Esophagus squamous epithelium (tissue), 5 donors: ENCODE data around the gene FAM193B. TPM values are rescaled to one million over a fixed set of nuclear protein-coding genes. Genes with fewer than 3 reads are reported as not detected.
"Not testable (repeated sequence)": the region's sequence is repeated elsewhere in the genome, so short reads cannot be mapped to it uniquely, and the experiment has no call there.

ENCODE experiments used
- DNase-seq: peaks from one replicate; lab custom pipeline; 2025; lab: John Stamatoyannopoulos, UW
- H3K27ac ChIP-seq, 4 donors: fragments of 200-600 bp; sonication (generic); one replicate each; pipeline ENCODE4 v1.5.1; 2016 to 2019; ENCODE audit warnings: mild to moderate bottlenecking in 1 of 4
- H3K27me3 ChIP-seq, 4 donors: fragments of 200-600 bp; sonication (generic); 1 replicate in 3 of 4; 2 replicates in 1 of 4; pipeline versions ENCODE4 v1.5.1 to v1.6.0; 2017 to 2021; ENCODE audit warnings: antibody characterized with exemption in 1 of 4
- H3K36me3 ChIP-seq, 3 donors: fragments of 200-600 bp; sonication (generic); one replicate each; pipeline ENCODE4 v1.5.1; 2016 to 2019
- H3K4me1 ChIP-seq, 3 donors: fragments of 200-600 bp; sonication (generic); one replicate each; pipeline ENCODE4 v1.5.1; 2017 to 2019
- H3K4me3 ChIP-seq, 4 donors: fragments of 200-600 bp; sonication (generic); 1 replicate in 3 of 4; 2 replicates in 1 of 4; pipeline ENCODE4 v1.5.1; 2016 to 2019; ENCODE audit warnings: mild to moderate bottlenecking in 2 of 4, moderate library complexity in 1 of 4
- H3K9me3 ChIP-seq, 3 donors: fragments of 200-600 bp; sonication (generic); one replicate each; pipeline ENCODE4 v1.5.1; 2016 to 2019
- CTCF ChIP-seq, 6 experiments: fragments of 450-650 bp in 4 of 6; fragments of 200-600 bp in 2 of 6; sonication (generic) in 2 of 6; IDR thresholded peaks; one replicate each; pipeline ENCODE4 v1.5.1; 2016 to 2019; ENCODE audit warnings: antibody characterized with exemption in 6 of 6, mild to moderate bottlenecking in 4 of 6, moderate library complexity in 4 of 6
- POLR2A ChIP-seq, 4 donors: fragments of 450-650 bp; IDR thresholded peaks; one replicate each; pipeline ENCODE4 v1.6.1; 2017; ENCODE audit warnings: antibody characterized with exemption in 4 of 4, mild to moderate bottlenecking in 4 of 4, moderate library complexity in 3 of 4
- WGBS, 2 donors: methylation state at CpG; one replicate each; pipeline ENCODE4 v1.1.5; 2018; 5-methylcytosine and 5-hydroxymethylcytosine counted together
- intact Hi-C: fragments of 100-400 bp; cut with DNase I; formaldehyde crosslinking; loops from one replicate; pipeline ENCODE4 v1.15.0; 2022
- total RNA-seq, 4 donors: library from RNA; depleted of rRNA; stranded (reverse); fragments of >200 nt; gene quantifications; one replicate each; pipeline ENCODE4 v1.1.0, GENCODE V29; 2016
- donor health status: DM: yes; HTN: yes; CAD: no.

The FAM193B gene
- total RNA-seq, 4 donors from 2014 or later: 28.5 to 52.1 (median 41.9) TPM

DNA sequence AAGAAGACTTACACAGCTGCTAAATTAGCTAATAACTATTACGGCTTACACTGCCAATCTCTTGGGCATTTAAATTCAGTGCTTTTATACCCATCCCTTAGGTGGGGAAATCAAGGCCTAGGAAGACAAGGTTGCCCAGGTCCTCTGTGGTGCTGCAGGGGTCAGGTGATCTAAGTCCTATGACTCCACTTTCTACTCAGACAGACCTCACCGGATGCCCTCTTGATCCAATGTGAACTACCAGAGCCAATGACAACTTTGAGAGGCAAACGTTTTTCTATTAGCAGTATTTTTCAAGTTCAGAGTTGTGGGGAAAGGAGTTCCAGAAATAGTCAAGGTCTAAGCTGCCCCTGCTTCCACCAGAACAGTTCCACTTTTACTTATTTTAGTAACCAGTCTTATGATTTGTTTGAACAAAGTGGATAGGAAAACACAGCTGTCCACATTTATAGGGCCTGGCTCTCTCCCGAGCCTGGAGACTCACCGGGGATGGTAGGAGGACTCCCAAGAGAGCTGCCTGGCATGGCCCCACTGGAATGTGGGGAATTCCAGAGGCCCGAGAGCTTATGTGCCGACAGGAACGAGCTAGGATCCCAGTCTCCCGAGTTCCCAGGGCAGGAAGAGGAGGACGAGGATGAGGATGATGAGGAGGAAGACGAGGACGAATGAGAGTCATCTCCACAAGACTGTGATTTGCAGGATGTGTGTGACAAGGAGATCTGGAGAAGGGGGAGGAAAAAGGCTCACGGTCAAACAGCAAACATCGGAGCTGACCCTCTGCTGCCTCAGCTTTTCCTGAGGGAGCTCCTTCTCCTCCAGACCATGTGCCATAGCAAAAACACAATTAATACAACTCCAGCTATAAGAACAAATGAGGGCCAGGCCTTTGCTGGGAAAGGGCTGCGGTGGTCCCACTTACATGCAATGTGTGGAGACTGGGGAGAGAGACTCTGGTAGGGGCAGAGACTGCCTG, 16.7 kb downstream of the FAM193B start:
- no peak overlapping the region for H3K4me3 ChIP-seq
- H3K27me3 ChIP-seq: no peaks in the 10 kb centered on the region
- peak overlapping the region; percentile 36 to 64 (median 46) for H3K27ac ChIP-seq
- no peak for DNase-seq
- no peaks in the 10 kb centered on the region for H3K9me3 ChIP-seq
- 21 to 28% methylated on average over 10 to 15 of the region's 15 CpGs for WGBS, 2 donors
- peaks cover 7 to 63% (median 21%) of the 10 kb centered on the region in 3 donors for H3K36me3 ChIP-seq
- H3K4me1 ChIP-seq: peaks cover 21 to 62% (median 39%) of the 10 kb centered on the region in 3 donors
- intact Hi-C loops: no loop called here
- no peak for TF ChIP-seq CTCF (IDR thresholded peaks at IDR 0.05)
- no peak for TF ChIP-seq POLR2A (IDR thresholded peaks at IDR 0.05)

- TF ChIP-seq CTCF (IDR thresholded peaks at IDR 0.05) (no peak), POLR2A (IDR thresholded peaks at IDR 0.05) (no peak)
- H3K27me3 ChIP-seq: no peaks in the 10 kb centered on the region
- no peaks in the 10 kb centered on the region for H3K9me3 ChIP-seq
- no peak for DNase-seq
- 89 to 96% methylated on average over 9 of the region's 10 CpGs for WGBS, 2 donors
- H3K36me3 ChIP-seq: peaks cover 7 to 76% (median 34%) of the 10 kb centered on the region in 3 donors
- H3K27ac ChIP-seq: peak overlapping the region in 1 of 4 donors; percentile 40
- H3K4me3 ChIP-seq: no peak overlapping the region
- intact Hi-C loops: no loop called here
- peaks cover 28 to 68% (median 42%) of the 10 kb centered on the region in 3 donors for H3K4me1 ChIP-seq
Measured at GRCh38 chr5:177536386-177536785, 18.0 kb downstream of the FAM193B start.

- DNase-seq: no peak
- TF ChIP-seq POLR2A (IDR thresholded peaks at IDR 0.05) (no peak), CTCF (IDR thresholded peaks at IDR 0.05) (no peak)
- intact Hi-C loops: no loop called here
- no peak overlapping the region for H3K27ac ChIP-seq
- peaks cover 7 to 89% (median 39%) of the 10 kb centered on the region in 3 donors for H3K36me3 ChIP-seq
- no peak overlapping the region for H3K4me3 ChIP-seq
- H3K27me3 ChIP-seq: no peaks in the 10 kb centered on the region
- peaks cover 28 to 68% (median 50%) of the 10 kb centered on the region in 3 donors for H3K4me1 ChIP-seq
- WGBS, 2 donors: 92 to 93% methylated on average over 7 of the region's 7 CpGs
- H3K9me3 ChIP-seq: no peaks in the 10 kb centered on the region
Measured at GRCh38 chr5:177535125-177535524, 19.2 kb downstream of the FAM193B start.

DNA sequence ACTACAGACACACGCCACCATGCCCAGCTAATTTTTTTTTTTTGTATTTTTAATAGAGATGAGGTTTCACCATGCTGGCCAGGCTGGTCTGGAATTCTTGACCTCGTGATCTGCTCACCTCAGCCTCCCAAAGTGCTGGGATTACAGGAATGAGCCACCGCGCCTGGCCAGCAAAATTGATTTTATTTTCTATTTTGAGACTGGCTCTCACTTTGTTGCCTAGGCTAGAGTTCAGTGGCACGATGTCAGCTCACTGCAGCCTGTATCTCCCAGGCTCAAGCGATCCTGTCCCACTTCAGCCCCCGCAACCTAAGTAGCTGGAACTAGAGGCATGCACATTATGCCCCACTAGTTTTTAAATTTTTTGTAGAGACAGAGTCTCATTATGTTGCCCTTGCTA, 19.9 kb downstream of the FAM193B start:
- Histone ChIP-seq H3K4me1 (peaks cover 24 to 68% (median 49%) of the 10 kb centered on the region in 3 donors), H3K36me3 (peaks cover 7 to 96% (median 42%) of the 10 kb centered on the region in 3 donors)
- DNase-seq, H3K9me3 ChIP-seq, H3K4me3 ChIP-seq, H3K27me3 ChIP-seq, intact Hi-C loops, H3K27ac ChIP-seq: not testable (repeated sequence)
- 97 to 98% methylated on average over 5 to 7 of the region's 7 CpGs for WGBS, 2 donors

DNA sequence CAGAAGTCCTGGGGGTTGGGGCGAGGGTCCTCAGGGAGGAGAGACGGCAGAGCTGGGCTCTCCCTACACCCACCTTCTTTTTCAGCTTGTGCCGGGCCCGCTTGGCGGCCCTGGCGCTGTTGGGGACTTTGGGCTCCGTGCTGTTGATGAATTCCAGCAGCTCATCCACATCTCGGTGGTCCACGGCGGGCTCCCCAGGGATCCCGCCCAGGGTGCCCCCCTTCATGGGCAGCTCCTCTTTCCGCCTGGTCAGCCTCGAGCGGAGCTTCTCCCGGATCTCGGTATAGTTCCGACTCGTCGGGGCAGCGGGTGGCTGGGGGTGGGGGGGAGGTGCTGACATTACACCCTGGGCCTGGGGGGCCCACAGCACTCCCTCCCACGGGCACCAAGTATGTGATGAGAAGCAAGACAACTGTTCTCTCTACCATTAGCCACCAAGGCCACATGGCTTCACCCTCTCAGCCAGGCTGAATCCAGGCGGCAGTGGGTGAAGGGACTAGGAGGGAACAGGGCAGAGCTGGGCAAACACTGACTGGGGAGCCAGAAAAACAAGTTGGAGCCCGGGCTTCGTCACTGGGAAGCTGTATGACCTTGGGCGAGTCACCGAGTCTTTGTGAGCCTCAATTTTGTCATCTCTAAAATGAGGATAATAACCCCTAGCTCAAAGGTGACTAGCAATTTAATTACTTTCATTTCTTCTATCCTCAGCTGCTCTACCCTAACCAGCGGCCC, 23.0 kb downstream of the FAM193B start:
- H3K4me3 ChIP-seq: no peak overlapping the region
- H3K9me3 ChIP-seq: no peaks in the 10 kb centered on the region
- H3K27ac ChIP-seq: peak overlapping the region in 3 of 4 donors; percentile 58 to 70 (median 60)
- 60 to 63% methylated on average over 6 to 7 of the region's 27 CpGs for WGBS, 2 donors
- no peaks in the 10 kb centered on the region for H3K27me3 ChIP-seq
- peaks cover 7 to 44% (median 22%) of the 10 kb centered on the region in 3 donors for H3K4me1 ChIP-seq
- no peak for DNase-seq
- H3K36me3 ChIP-seq: peaks cover 4 to 100% (median 49%) of the 10 kb centered on the region in 3 donors
- TF ChIP-seq CTCF (IDR thresholded peaks at IDR 0.05): no peak
- no peak for TF ChIP-seq POLR2A (IDR thresholded peaks at IDR 0.05)
- intact Hi-C loops: no loop called here
